NCI-H1930 (cell line): ENCODE results near the gene IGF1.

Source experiments
- DNase-seq, 2 experiments: peaks; one replicate each; lab custom pipeline; 2025; lab: John Stamatoyannopoulos, UW

The IGF1 gene

GRCh38 chr12:102480406-102480805 is at the start of gene IGF1:
IGF1 (minus strand) TSS chr12:102480563; CDS start chr12:102480381, 182 bp downstream.
- DNase-seq: no peak

- DNase-seq: no peak
Measured at GRCh38 chr12:102528111-102528510, 47.7 kb upstream of the IGF1 start.

- no peak for DNase-seq
Measured at GRCh38 chr12:102527171-102527720, 46.9 kb upstream of the IGF1 start.

- DNase-seq: no peak
Measured at GRCh38 chr12:102526656-102527055, 46.3 kb upstream of the IGF1 start.

GRCh38 chr12:102522768-102523167 is 42.4 kb upstream of the IGF1 start:
- no peak for DNase-seq

- no peak for DNase-seq
Measured at GRCh38 chr12:102521662-102522277, 41.4 kb upstream of the IGF1 start.

GRCh38 chr12:102518871-102519270 is 38.5 kb upstream of the IGF1 start:
- DNase-seq: no peak

GRCh38 chr12:102514696-102515095 is 34.3 kb upstream of the IGF1 start:
- no peak for DNase-seq

- DNase-seq: no peak
Measured at GRCh38 chr12:102513739-102514138, 33.4 kb upstream of the IGF1 start.

- DNase-seq: no peak
Measured at GRCh38 chr12:102513272-102513671, 32.9 kb upstream of the IGF1 start.

- no peak for DNase-seq
Measured at GRCh38 chr12:102512523-102512922, 32.2 kb upstream of the IGF1 start.

- no peak for DNase-seq
Measured at GRCh38 chr12:102511575-102511974, 31.2 kb upstream of the IGF1 start.

- no peak for DNase-seq
Measured at GRCh38 chr12:102510463-102510862, 30.1 kb upstream of the IGF1 start.

GRCh38 chr12:102510031-102510430 is 29.7 kb upstream of the IGF1 start:
- DNase-seq: no peak

- no peak for DNase-seq
Measured at GRCh38 chr12:102509123-102509626, 28.8 kb upstream of the IGF1 start.

GRCh38 chr12:102508052-102508451 is 27.7 kb upstream of the IGF1 start:
- DNase-seq: no peak

- DNase-seq: no peak
Measured at GRCh38 chr12:102507301-102507700, 26.9 kb upstream of the IGF1 start.

GRCh38 chr12:102504871-102505270 is 24.5 kb upstream of the IGF1 start:
- DNase-seq: no peak

- DNase-seq: no peak
Measured at GRCh38 chr12:102504280-102504679, 23.9 kb upstream of the IGF1 start.

- no peak for DNase-seq
Measured at GRCh38 chr12:102503831-102504230, 23.5 kb upstream of the IGF1 start.

- no peak for DNase-seq
Measured at GRCh38 chr12:102503056-102503681, 22.8 kb upstream of the IGF1 start.

- no peak for DNase-seq
Measured at GRCh38 chr12:102501773-102502172, 21.4 kb upstream of the IGF1 start.

- DNase-seq: no peak
Measured at GRCh38 chr12:102498471-102498870, 18.1 kb upstream of the IGF1 start.
